Fibroblast of lung (primary cell): Measurements from ENCODE around the gene ATAD3B.

Source experiments
- EZH2 ChIP-seq: IDR thresholded peaks from 2 replicates; pipeline ENCODE4 v1.5.1; 2012; ENCODE audit warnings: low read length, control low read depth, mild to moderate bottlenecking; ENCODE audit errors: missing control alignments
- TF ChIP-seq, protein P1 (sequence below), 2 donors: IDR thresholded peaks in 1 of 2; conservative IDR thresholded peaks in 1 of 2; 1 replicate in 1 of 2; 2 replicates in 1 of 2; pipeline ENCODE4 v1.5.1; 2011 to 2012; ENCODE audit warnings: low read length in 2 of 2, control low read depth in 1 of 2, inconsistent platforms in 1 of 2, low read depth in 1 of 2, mild to moderate bottlenecking in 1 of 2

GRCh38 chr1:1540818-1541628 lies 69.5 kb downstream of the ATAD3B start:
- TF ChIP-seq, protein P1, sequence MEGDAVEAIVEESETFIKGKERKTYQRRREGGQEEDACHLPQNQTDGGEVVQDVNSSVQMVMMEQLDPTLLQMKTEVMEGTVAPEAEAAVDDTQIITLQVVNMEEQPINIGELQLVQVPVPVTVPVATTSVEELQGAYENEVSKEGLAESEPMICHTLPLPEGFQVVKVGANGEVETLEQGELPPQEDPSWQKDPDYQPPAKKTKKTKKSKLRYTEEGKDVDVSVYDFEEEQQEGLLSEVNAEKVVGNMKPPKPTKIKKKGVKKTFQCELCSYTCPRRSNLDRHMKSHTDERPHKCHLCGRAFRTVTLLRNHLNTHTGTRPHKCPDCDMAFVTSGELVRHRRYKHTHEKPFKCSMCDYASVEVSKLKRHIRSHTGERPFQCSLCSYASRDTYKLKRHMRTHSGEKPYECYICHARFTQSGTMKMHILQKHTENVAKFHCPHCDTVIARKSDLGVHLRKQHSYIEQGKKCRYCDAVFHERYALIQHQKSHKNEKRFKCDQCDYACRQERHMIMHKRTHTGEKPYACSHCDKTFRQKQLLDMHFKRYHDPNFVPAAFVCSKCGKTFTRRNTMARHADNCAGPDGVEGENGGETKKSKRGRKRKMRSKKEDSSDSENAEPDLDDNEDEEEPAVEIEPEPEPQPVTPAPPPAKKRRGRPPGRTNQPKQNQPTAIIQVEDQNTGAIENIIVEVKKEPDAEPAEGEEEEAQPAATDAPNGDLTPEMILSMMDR (conservative IDR thresholded peaks at IDR 0.05 in 1 of 2, IDR thresholded peaks at IDR 0.05 in 1 of 2; ENCODE audit: low read depth in 1 of 2, low read length in 2 of 2): no peak
- TF ChIP-seq EZH2: no peak
